ENCODE results near the gene FBXO24. TPM values are rescaled to one million over a fixed set of nuclear protein-coding genes. Genes with fewer than 3 reads are reported as not detected.

Gene FBXO24
- total RNA-seq, 2 donors from 2014 or later, result 1.8 to 5.3 TPM

GRCh38 chr7:100577507-100577906 is 8.6 kb upstream of the FBXO24 start:
- TF ChIP-seq CTCF (IDR thresholded peaks at IDR 0.05) (no peak), POLR2A (IDR thresholded peaks at IDR 0.05) (no peak)
- peaks cover 14% of the 10 kb centered on the region for H3K4me1 ChIP-seq
- H3K9me3 ChIP-seq, result no peaks in the 10 kb centered on the region
- peaks cover 21 to 33% of the 10 kb centered on the region in 2 donors for H3K36me3 ChIP-seq (replicated peaks in 1 of 2; ENCODE audit: insufficient read depth in 1 of 2, low read depth in 2 of 2)
- no peaks in the 10 kb centered on the region for H3K27me3 ChIP-seq
- WGBS, 2 donors, result 90 to 97% methylated on average over 7 to 13 of the region's 14 CpGs
- intact Hi-C loops (cut with DNase I), result no loop called here
- DNase-seq (no peak), ATAC-seq (no peak)
- no peak overlapping the region for H3K4me3 ChIP-seq
- H3K27ac ChIP-seq, result no peak overlapping the region

GRCh38 chr7:100578246-100579183 is 7.6 kb upstream of the FBXO24 start:
- H3K36me3 ChIP-seq (replicated peaks in 1 of 2; ENCODE audit: insufficient read depth in 1 of 2, low read depth in 2 of 2), result peaks cover 21 to 33% of the 10 kb centered on the region in 2 donors
- intact Hi-C loops (cut with DNase I), result no loop called here
- no peak overlapping the region for H3K27ac ChIP-seq
- ATAC-seq, result no peak
- DNase-seq, result no peak
- H3K4me1 ChIP-seq, result peaks cover 24% of the 10 kb centered on the region
- no peak for TF ChIP-seq POLR2A (IDR thresholded peaks at IDR 0.05)
- no peak for TF ChIP-seq CTCF (IDR thresholded peaks at IDR 0.05)
- no peaks in the 10 kb centered on the region for H3K27me3 ChIP-seq
- 88 to 89% methylated on average over 15 to 26 of the region's 28 CpGs for WGBS, 2 donors
- H3K4me3 ChIP-seq, result no peak overlapping the region
- no peaks in the 10 kb centered on the region for H3K9me3 ChIP-seq

- TF ChIP-seq CTCF (IDR thresholded peaks at IDR 0.05), result no peak
- no peak for TF ChIP-seq POLR2A (IDR thresholded peaks at IDR 0.05)
- Histone ChIP-seq H3K36me3 (replicated peaks in 1 of 2; ENCODE audit: insufficient read depth in 1 of 2, low read depth in 2 of 2) (peaks cover 21 to 25% of the 10 kb centered on the region in 2 donors), H3K27ac (no peak overlapping the region), H3K4me1 (peaks cover 41% of the 10 kb centered on the region), H3K27me3 (no peaks in the 10 kb centered on the region), H3K9me3 (no peaks in the 10 kb centered on the region), H3K4me3 (no peak overlapping the region)
- ATAC-seq (no peak), DNase-seq (no peak)
- 68 to 73% methylated on average over 6 to 11 of the region's 11 CpGs for WGBS, 2 donors
- intact Hi-C loops (cut with DNase I), result no loop called here
Observed at GRCh38 chr7:100580466-100581283, 5.5 kb upstream of the FBXO24 start.

GRCh38 chr7:100582041-100582579 is 4.0 kb upstream of the FBXO24 start:
- no peak for ATAC-seq

More at GRCh38 chr7:100582041-100582579, 4.0 kb upstream of the FBXO24 start:
- Histone ChIP-seq H3K9me3 (no peaks in the 10 kb centered on the region), H3K4me1 (peaks cover 44% of the 10 kb centered on the region), H3K36me3 (replicated peaks in 1 of 2; ENCODE audit: insufficient read depth in 1 of 2, low read depth in 2 of 2) (peaks cover 20 to 21% of the 10 kb centered on the region in 2 donors), H3K27ac (peak overlapping the region; percentile 56 to 100 (median 98)), H3K4me3 (no peak overlapping the region), H3K27me3 (no peaks in the 10 kb centered on the region)
- intact Hi-C loops (cut with DNase I), result no loop called here
- WGBS, 2 donors, result 31 to 52% methylated on average over 6 to 20 of the region's 20 CpGs
- peak; percentile 81 to 89 (median 85) for DNase-seq
- TF ChIP-seq POLR2A (IDR thresholded peaks at IDR 0.05), result no peak
- TF ChIP-seq CTCF (IDR thresholded peaks at IDR 0.05), result no peak

All from body of pancreas (tissue), 4 donors.